GM12878 (cell line): Measurements from ENCODE around the gene CNPPD1. TPM values are rescaled to one million over a fixed set of nuclear protein-coding genes. Genes with fewer than 3 reads are reported as not detected.

ENCODE experiments used
- ATAC-seq: fragments of 200-7000 bp; cut with Tn5 transposase; 3 replicates; pipeline ENCODE4 v1.9.1; 2020; ENCODE audit warnings: mild to moderate bottlenecking, moderate library complexity
- BruUV-seq: library from RNA; stranded (reverse); fragments of 400-500 nt; replicated peaks from 2 replicates; lab custom pipeline; 2021; lab: Mats Ljungman, UMichigan
- CTCF ChIA-PET: fragments of 300-600 bp; sonication (Branson Sonifier 250); formaldehyde crosslinking; extraction: SDS; loops from one replicate; lab custom pipeline; 2021; ENCODE audit warnings: inconsistent platforms; lab: Yijun Ruan, JAX
- POLR2A ChIA-PET: fragments of 350-600 bp; formaldehyde crosslinking; extraction: SDS; loops from one replicate; lab custom pipeline; 2021; ENCODE audit warnings: inconsistent platforms; lab: Charles Lee
- RAD21 ChIA-PET: fragments of 300-600 bp; sonication (Branson Sonifier 250); formaldehyde crosslinking; loops from one replicate; lab custom pipeline; 2023; ENCODE audit warnings: antibody characterized with exemption; ENCODE audit not compliant: unreplicated experiment; lab: Charles Lee
- SMC1A ChIA-PET: fragments of 300-600 bp; sonication (Branson Sonifier 250); formaldehyde crosslinking; loops from one replicate; lab custom pipeline; 2023; ENCODE audit not compliant: unreplicated experiment, uncharacterized antibody; lab: Charles Lee
- DNase-seq: peaks from one replicate; pipeline ENCODE4 v3.0.0-alpha.2; 2011; ENCODE audit warnings: low read depth, low spot score
- FAIRE-seq: peaks from 3 replicates; lab custom pipeline; 2011; peaks lifted over from hg19 to GRCh38; lab: Jason Lieb, UNC
- H2AFZ ChIP-seq: 2 replicates; pipeline ENCODE4 v1.6.0; 2011; ENCODE audit warnings: low read depth, low read length, control low read depth; ENCODE audit not compliant: control insufficient read depth
- H3K27ac ChIP-seq: 2 replicates; pipeline ENCODE4 v1.5.1; 2011; ENCODE audit warnings: control low read depth; ENCODE audit not compliant: control insufficient read depth, insufficient read depth
- H3K27me3 ChIP-seq, 2 experiments: replicated peaks in 1 of 2; 2 replicates each; pipeline versions ENCODE4 v1.6.0 to v1.6.1; 2011; ENCODE audit warnings: low read length in 1 of 2; ENCODE audit not compliant: control insufficient read depth in 2 of 2, insufficient read depth in 2 of 2
- H3K36me3 ChIP-seq, 2 experiments: 2 replicates each; pipeline ENCODE4 v1.5.1; 2011; ENCODE audit warnings: low read length in 1 of 2; ENCODE audit not compliant: control insufficient read depth in 2 of 2, insufficient read depth in 2 of 2
- H3K4me1 ChIP-seq: 2 replicates; pipeline ENCODE4 v1.6.1; 2011; ENCODE audit warnings: mild to moderate bottlenecking, low read length, moderate library complexity, mixed read lengths; ENCODE audit not compliant: control insufficient read depth, insufficient read depth
- H3K4me2 ChIP-seq: 2 replicates; pipeline ENCODE4 v1.6.0; 2011; ENCODE audit warnings: control low read depth; ENCODE audit not compliant: control insufficient read depth, insufficient read depth
- H3K4me3 ChIP-seq: fragments of 200-600 bp; sonication (generic); 2 replicates; pipeline ENCODE4 v1.5.1; 2016
- H3K79me2 ChIP-seq: 2 replicates; pipeline ENCODE4 v1.6.0; 2011; ENCODE audit warnings: low read length; ENCODE audit not compliant: control insufficient read depth, insufficient read depth
- H3K9ac ChIP-seq: 2 replicates; pipeline ENCODE4 v1.8.0; 2011; ENCODE audit warnings: low read length, control low read depth, mixed read lengths; ENCODE audit not compliant: control insufficient read depth, insufficient read depth
- H3K9me3 ChIP-seq: replicated peaks from 3 replicates; pipeline ENCODE4 v1.5.1; 2011; ENCODE audit warnings: mild to moderate bottlenecking, low read length; ENCODE audit not compliant: control insufficient read depth, insufficient read depth
- H4K20me1 ChIP-seq: 2 replicates; pipeline ENCODE4 v1.6.0; 2011; ENCODE audit not compliant: control insufficient read depth, insufficient read depth
- EZH2 ChIP-seq: IDR thresholded peaks from 2 replicates; pipeline ENCODE4 v1.6.1; 2012; ENCODE audit warnings: low read depth, mild to moderate bottlenecking, control low read depth, inconsistent platforms, low read length, borderline replicate concordance; ENCODE audit not compliant: control insufficient read depth
- KDM1A ChIP-seq: fragments of 200-600 bp; sonication (generic); IDR thresholded peaks from 2 replicates; pipeline ENCODE4 v1.6.1; 2016; ENCODE audit warnings: borderline replicate concordance
- MEF2B ChIP-seq: fragments of 450-650 bp; IDR thresholded peaks from 2 replicates; pipeline ENCODE4 v1.6.1; 2018; ENCODE audit warnings: mild to moderate bottlenecking, moderate library complexity; ENCODE audit not compliant: partially characterized antibody, poor library complexity, severe bottlenecking
- NBN ChIP-seq: fragments of 450-650 bp; IDR thresholded peaks from 2 replicates; pipeline ENCODE4 v1.6.1; 2016
- POLR2A ChIP-seq: IDR thresholded peaks from 2 replicates; pipeline ENCODE4 v1.6.1; 2011; ENCODE audit warnings: low read depth, mild to moderate bottlenecking, low read length
- SREBF2 ChIP-seq: IDR thresholded peaks from 2 replicates; pipeline ENCODE4 v1.6.1; 2012; ENCODE audit warnings: mild to moderate bottlenecking, low read length
- STAT1 ChIP-seq: fragments of 450-650 bp; conservative IDR thresholded peaks from 2 replicates; pipeline ENCODE4 v1.6.1; 2014; ENCODE audit warnings: antibody characterized with exemption, mild to moderate bottlenecking
- TARDBP ChIP-seq: IDR thresholded peaks from 2 replicates; pipeline ENCODE4 v1.6.1; 2016; ENCODE audit warnings: borderline replicate concordance
- WGBS: methylation state at CpG from one replicate; pipeline ENCODE4 v1.1.6; 2016; ENCODE audit warnings: low lambda C conversion rate; ENCODE audit not compliant: insufficient replicate concordance, insufficient coverage; ENCODE audit errors: missing lambda C conversion rate; 5-methylcytosine and 5-hydroxymethylcytosine counted together
- in situ Hi-C: fragments of 300-500 bp; cut with MboI; formaldehyde crosslinking; loops from 9 replicates; pipeline ENCODE4 v1.14.3; 2018; ENCODE audit warnings: mixed read lengths
- intact Hi-C: fragments of 100-400 bp; cut with micrococcal nuclease; formaldehyde crosslinking; loops from one replicate; pipeline ENCODE4 v1.14.2; 2022; ENCODE audit not compliant: unreplicated experiment
- polyA plus RNA-seq, 11 experiments: library from polyadenylated mRNA; depleted of rRNA in 4 of 11; unstranded in 6 of 11; stranded (reverse) in 5 of 11; fragments of >200 nt; fragmentation: Nextera tagmentation in 4 of 11; fragmentation: Illumina TruSeq in 1 of 11; extraction: Ambion mirVana in 4 of 11; extraction: Trizol in 1 of 11; gene quantifications; 1 replicate in 1 of 11; 2 replicates in 10 of 11; pipeline versions ENCODE4 v1.2.1 to v1.2.3, GENCODE V29; 2011 to 2016; ENCODE audit warnings: inconsistent platforms in 2 of 11, missing spikeins in 2 of 11, low read depth in 1 of 11
- total RNA-seq, 4 experiments: library from RNA; depleted of rRNA in 3 of 4; stranded (reverse); fragments of >200 nt in 3 of 4; fragmentation: Illumina TruSeq in 1 of 4; extraction: Trizol in 1 of 4; gene quantifications; 2 replicates each; pipeline versions ENCODE4 v1.2.1 to v1.2.3, GENCODE V29; 2013 to 2021
- TF ChIP-seq, protein P1 (sequence below): fragments of 450-650 bp; IDR thresholded peaks from 2 replicates; pipeline ENCODE4 v1.6.1; 2016; ENCODE audit warnings: mild to moderate bottlenecking

CNPPD1 gene
- total and polyA plus RNA-seq, 10 of the 15 experiments (the other 5 are each of a cell fraction or from before 2014, with no cell fraction given): 12.2 to 86.6 (median 43.4) TPM

DNA sequence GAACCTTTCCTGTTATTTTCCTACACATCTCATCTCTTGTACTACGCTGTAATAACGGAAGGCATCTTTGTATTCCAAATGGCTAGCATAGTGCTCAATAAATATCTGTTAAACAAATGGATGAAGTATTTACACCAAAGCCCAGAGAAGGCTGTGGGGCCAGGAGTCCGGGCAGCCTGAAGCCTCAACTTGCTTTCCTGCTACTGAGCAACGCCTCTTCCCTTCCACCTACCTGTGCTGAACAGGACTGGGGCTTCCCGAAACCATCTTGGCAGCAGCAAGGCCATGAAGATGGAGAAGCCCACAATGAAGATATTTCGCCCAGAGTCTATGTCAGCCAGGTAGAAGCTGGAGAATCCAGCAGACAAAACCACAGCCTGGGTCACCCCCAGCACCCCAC is 13.6 kb downstream of the CNPPD1 start:
- intact Hi-C loops (loop anchor here (5.0 kb wide), 1 partner anchor 224 kb away; the partner anchor contains the start of gene DNPEP), in situ Hi-C loops (no loop called here)
- peaks cover 4% of the 10 kb centered on the region; the same call in 1 of the 2 replicates for H3K4me1 ChIP-seq
- ATAC-seq (no peak), FAIRE-seq (no peak), DNase-seq (no peak)
- ChIA-PET POLR2A (interaction anchor here (0.6 kb wide), 2 partner anchors 21 to 26 kb away, joined by 3 to 5 read pairs; no protein-coding TSS in a partner anchor), SMC1A (interaction anchor here (1.1 kb wide), 1 partner anchor 48 kb away, joined by 3 read pairs; no protein-coding TSS in a partner anchor), RAD21 (no interaction called here), CTCF (interaction anchor here (0.9 to 2.6 kb wide), 6 partner anchors 8 to 132 kb away, joined by 3 to 13 read pairs (median 4); no protein-coding TSS in a partner anchor)
- H3K27me3 ChIP-seq: no peaks in the 10 kb centered on the region
- no peaks in the 10 kb centered on the region for H3K36me3 ChIP-seq
- peaks cover 2% of the 10 kb centered on the region for H3K79me2 ChIP-seq
- H3K4me2 ChIP-seq: no peak overlapping the region
- H4K20me1 ChIP-seq: no peaks in the 10 kb centered on the region
- H3K9ac ChIP-seq: no peak overlapping the region
- H2AFZ ChIP-seq: no peak overlapping the region
- H3K9me3 ChIP-seq: no peaks in the 10 kb centered on the region
- 74% methylated on average over 6 of the region's 6 CpGs for WGBS
- no peak overlapping the region for H3K4me3 ChIP-seq
- no peak overlapping the region for H3K27ac ChIP-seq
- BruUV-seq: no TSS peak
- TF ChIP-seq, protein P1, sequence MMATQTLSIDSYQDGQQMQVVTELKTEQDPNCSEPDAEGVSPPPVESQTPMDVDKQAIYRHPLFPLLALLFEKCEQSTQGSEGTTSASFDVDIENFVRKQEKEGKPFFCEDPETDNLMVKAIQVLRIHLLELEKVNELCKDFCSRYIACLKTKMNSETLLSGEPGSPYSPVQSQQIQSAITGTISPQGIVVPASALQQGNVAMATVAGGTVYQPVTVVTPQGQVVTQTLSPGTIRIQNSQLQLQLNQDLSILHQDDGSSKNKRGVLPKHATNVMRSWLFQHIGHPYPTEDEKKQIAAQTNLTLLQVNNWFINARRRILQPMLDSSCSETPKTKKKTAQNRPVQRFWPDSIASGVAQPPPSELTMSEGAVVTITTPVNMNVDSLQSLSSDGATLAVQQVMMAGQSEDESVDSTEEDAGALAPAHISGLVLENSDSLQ: no peak
- TF ChIP-seq POLR2A (no peak), KDM1A (no peak), SREBF2 (no peak), NBN (no peak), EZH2 (no peak), TARDBP (no peak), MEF2B (no peak), STAT1 (no peak)
- TF ChIP-seq, all 136 proteins: peak for 0
